Sigmoid colon (tissue), 4 donors: ENCODE results near the gene EXOC6B.

ENCODE experiments used
- CTCF ChIP-seq, 4 experiments: fragments of 450-650 bp in 3 of 4; fragments of 200-600 bp in 1 of 4; IDR thresholded peaks; one replicate each; pipeline ENCODE4 v1.5.1; 2016 to 2019; ENCODE audit warnings: antibody characterized with exemption in 4 of 4, mild to moderate bottlenecking in 3 of 4, moderate library complexity in 2 of 4
- EP300 ChIP-seq, 4 donors: sonication (generic); formaldehyde crosslinking; IDR thresholded peaks; one replicate each; pipeline ENCODE4 v1.6.1; 2017; ENCODE audit warnings: antibody characterized with exemption in 4 of 4
- POLR2A ChIP-seq, 2 donors: fragments of 450-650 bp; IDR thresholded peaks; one replicate each; pipeline ENCODE4 v1.6.1; 2016; ENCODE audit warnings: antibody characterized with exemption in 2 of 2, mild to moderate bottlenecking in 2 of 2, moderate library complexity in 2 of 2
- POLR2AphosphoS5 ChIP-seq, 4 donors: sonication (generic); formaldehyde crosslinking; IDR thresholded peaks; one replicate each; pipeline ENCODE4 v1.6.1; 2017; ENCODE audit warnings: antibody characterized with exemption in 4 of 4

- TF ChIP-seq EP300 (IDR thresholded peaks at IDR 0.05) (no peak), POLR2AphosphoS5 (IDR thresholded peaks at IDR 0.05) (no peak), CTCF (IDR thresholded peaks at IDR 0.05) (no peak), POLR2A (IDR thresholded peaks at IDR 0.05) (no peak)
Observed at GRCh38 chr2:72361042-72361441, 464.8 kb downstream of the EXOC6B start.
